Measurements from ENCODE around the gene TMEM19.
"Not testable (repeated sequence)": the region's sequence is repeated elsewhere in the genome, so short reads cannot be mapped to it uniquely, and the experiment has no call there.

TMEM19 gene

GRCh38 chr12:71666259-71666658 is 19.6 kb upstream of the TMEM19 start:
- DNase-seq = no peak

- no peak for DNase-seq
These were observed 14.6 kb upstream of the TMEM19 start for GRCh38 chr12:71671311-71671710.

DNA sequence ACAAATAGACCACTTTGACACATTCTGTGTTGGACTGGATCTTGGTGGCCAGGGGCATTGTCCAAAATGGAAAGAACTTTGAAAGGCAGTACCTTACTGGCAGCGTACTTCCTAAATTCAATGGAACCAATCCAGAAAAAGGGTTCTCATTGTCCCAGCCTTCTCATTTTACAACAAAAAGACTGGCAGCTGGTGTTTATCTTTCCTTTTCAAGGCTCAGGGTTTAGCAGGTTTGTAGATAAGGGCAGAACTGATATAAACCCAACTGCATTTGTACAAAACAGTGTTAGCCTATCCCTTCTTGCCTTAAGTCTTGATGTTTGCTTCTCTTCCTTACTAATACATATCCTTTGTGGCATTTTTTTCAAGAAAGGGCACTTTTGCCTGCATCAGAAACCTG is 14.1 kb upstream of the TMEM19 start:
- DNase-seq = no peak

GRCh38 chr12:71682466-71682865 is 3.4 kb upstream of the TMEM19 start:
- DNase-seq = no peak

- no peak for DNase-seq
These were observed 2.2 kb upstream of the TMEM19 start for GRCh38 chr12:71683633-71684032.

- no peak for DNase-seq
These were observed 1.8 kb upstream of the TMEM19 start for GRCh38 chr12:71684081-71684480.

DNA sequence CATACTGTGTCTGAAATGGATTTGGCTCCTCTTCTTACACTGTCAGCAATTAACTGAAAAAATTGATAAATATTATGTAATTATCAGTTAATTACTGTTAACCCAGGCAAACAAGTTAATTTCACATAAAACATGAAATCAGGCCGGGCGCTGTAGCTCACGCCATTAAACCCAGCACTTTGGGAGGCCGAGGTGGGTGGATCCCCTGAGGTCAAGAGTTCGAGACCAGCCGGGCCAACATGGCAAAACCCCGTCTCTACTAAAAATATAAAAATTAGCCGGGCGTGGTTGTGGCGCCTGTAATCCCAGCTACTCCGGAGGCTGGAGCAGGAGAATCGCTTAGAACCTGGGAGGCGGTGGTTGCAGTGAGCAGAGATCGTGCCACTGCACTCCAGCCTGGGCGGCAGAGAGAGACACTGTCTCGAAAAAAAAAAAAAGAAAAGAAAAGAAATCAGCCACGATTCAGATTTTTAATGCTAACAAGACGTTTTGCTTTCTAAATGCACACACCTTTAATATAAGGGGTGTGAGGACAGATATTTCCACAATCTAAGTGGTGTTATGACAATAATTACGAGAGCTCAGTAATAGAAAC is 473 bp upstream of the TMEM19 start:
- no peak for DNase-seq

GRCh38 chr12:71686658-71687025 is 760 bp downstream of the TMEM19 start:
- DNase-seq = no peak

GRCh38 chr12:71687172-71687571 is 1.3 kb downstream of the TMEM19 start:
- not testable (repeated sequence) for DNase-seq

GRCh38 chr12:71688961-71689570 is 3.2 kb downstream of the TMEM19 start:
- no peak for DNase-seq

- no peak for DNase-seq
These were observed 5.7 kb downstream of the TMEM19 start for GRCh38 chr12:71691504-71692129.

GRCh38 chr12:71693126-71693525 is 7.2 kb downstream of the TMEM19 start:
- DNase-seq = no peak

- not testable (repeated sequence) for DNase-seq
These were observed 7.8 kb downstream of the TMEM19 start for GRCh38 chr12:71693651-71694050.

- DNase-seq = no peak
These were observed 8.4 kb downstream of the TMEM19 start for GRCh38 chr12:71694099-71694820.

DNA sequence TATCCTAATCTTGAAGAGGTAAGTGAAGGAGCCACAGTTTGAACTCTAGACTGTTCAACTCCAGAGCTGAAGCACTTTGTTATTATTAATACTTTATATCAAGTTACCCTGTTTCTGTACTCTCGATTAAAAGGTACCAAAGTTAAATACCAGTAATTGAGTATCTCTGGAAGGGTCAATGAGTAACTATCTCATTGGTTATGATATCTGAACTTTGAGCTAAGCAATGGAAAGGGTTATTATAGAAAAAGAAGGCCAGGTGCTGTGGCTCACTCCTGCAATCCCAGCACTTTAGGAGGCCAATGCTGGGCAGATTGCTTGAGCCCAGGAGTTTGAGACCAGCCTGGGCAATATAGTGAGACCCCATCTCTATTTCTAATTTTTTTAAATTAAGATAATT is 9.9 kb downstream of the TMEM19 start:
- no peak for DNase-seq

DNA sequence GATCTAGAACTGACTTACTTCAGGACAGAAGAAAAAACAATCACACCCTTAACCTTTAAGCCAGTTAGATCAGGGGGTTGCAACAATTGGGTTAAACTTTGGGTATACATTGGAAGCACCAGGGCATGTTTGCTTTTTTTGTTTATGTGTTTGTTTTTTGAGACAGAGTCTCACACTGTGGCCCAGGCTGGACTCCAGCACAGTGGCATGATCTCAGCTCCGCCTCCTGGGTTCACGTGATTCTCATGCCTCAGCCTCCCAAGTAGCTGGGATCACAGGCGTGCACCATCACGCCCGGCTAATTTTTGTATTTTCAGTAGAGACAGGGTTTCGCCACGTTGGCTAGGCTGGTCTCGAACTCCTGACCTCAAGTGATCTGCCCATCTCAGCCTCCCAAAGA is 16.3 kb downstream of the TMEM19 start:
- not testable (repeated sequence) for DNase-seq

GRCh38 chr12:71702590-71702989 is 16.7 kb downstream of the TMEM19 start:
- no peak for DNase-seq

- DNase-seq = no peak
These were observed 17.3 kb downstream of the TMEM19 start for GRCh38 chr12:71703206-71703605.

DNA sequence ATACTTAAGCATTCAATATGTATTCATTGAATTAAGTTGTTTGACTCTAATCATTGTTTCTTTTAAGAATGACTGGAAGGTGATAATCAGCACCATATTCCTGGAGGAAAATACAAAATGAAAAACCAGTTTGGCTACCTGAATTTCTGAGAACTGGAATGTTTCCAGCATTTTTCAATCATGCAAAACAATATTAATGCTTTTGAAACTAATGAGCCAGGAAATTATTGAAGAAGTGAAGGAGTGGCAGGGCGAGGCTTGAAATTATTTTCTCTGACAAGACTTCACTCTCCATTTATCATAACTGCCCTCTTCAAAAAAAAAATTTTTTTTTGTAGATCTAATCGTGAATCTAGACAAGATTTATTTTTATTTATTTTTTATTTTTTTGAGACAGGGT is 19.0 kb downstream of the TMEM19 start:
- no peak for DNase-seq

DNA sequence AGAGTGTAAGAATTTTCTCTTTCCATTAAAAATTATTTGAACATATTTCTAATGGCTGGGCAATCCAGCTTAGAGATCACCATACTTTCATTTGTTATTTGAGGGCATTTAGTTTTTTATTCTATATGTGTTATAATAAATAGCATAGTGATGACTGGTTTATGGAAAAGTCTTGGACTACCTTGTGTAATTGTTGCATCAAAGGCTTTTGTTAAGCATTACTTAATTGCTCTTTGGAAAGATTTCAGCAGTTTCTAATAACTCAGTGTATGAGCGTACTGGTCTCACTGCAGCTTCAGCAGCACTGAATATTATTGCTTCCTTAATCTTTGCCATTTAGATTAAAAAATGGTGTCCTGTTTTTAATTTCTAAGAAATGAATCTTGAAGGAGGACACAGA is 22.8 kb downstream of the TMEM19 start:
- no peak for DNase-seq

DNA sequence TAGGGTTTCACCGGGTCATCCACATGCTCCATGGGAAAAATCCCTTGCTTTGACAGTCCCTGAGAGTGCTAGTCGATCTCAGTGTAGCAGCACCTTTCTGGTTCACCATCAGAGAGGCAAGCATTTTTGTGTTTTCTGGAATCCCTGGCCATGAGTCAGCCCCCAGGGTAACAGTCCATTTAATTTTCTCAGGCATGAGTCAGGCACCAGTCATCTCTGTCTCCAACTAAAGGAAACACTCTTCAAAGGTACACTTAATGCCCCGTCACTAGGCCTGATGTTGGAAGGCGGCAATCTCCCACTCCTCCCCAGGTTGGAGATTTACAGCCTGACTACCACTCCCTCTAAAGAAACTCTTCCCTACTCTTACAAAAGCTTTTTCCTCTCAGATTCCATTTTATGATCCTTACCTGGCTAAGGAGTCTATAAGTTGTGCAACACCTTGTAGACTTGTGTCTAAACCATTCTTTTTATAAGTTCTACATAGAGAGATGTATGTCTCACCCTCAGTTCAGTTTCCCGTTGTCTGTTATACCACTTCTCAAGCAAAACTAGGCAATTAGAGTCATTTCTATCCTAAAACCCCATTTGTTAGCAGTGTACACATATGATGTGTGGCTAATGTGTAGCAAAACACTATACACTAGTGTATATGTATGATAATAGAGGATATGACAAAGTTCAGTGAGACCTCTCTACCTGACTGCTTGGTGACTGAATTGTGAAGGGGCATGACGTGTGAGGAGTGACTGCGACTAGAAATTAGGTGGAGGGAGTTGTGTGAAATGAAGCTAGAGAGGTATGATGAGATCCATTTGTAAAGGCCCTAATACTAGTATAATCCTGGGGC is 24.6 kb downstream of the TMEM19 start:
- DNase-seq = no peak

- no peak for DNase-seq
These were observed 32.7 kb downstream of the TMEM19 start for GRCh38 chr12:71718611-71719010.

Measured in femur (tissue), 1 donor.